ENCODE data around the gene TNFAIP8L2.

The TNFAIP8L2 gene

GRCh38 chr1:151156515-151156819 lies at the start of gene TNFAIP8L2:
TNFAIP8L2 (plus strand) TSS chr1:151156649; CDS start chr1:151158698, 2,049 bp downstream.
- DNase-seq, result peak; percentile 84
- in situ Hi-C loops (cut with MboI; ENCODE audit: low pct_unique_long_range_greater_than_20kb, low sequenced_read_pairs), result no loop called here

- DNase-seq, result no peak
- in situ Hi-C loops (cut with MboI; ENCODE audit: low pct_unique_long_range_greater_than_20kb, low sequenced_read_pairs), result no loop called here
These were observed 49.6 kb upstream of the TNFAIP8L2 start for GRCh38 chr1:151106894-151107293.

GRCh38 chr1:151108331-151108730 lies 48.1 kb upstream of the TNFAIP8L2 start:
- DNase-seq, result no peak
- in situ Hi-C loops (cut with MboI; ENCODE audit: low pct_unique_long_range_greater_than_20kb, low sequenced_read_pairs), result no loop called here

- in situ Hi-C loops (cut with MboI; ENCODE audit: low pct_unique_long_range_greater_than_20kb, low sequenced_read_pairs), result no loop called here
- DNase-seq, result no peak
These were observed 42.6 kb upstream of the TNFAIP8L2 start for GRCh38 chr1:151113877-151114276.

GRCh38 chr1:151124763-151125403 lies 31.6 kb upstream of the TNFAIP8L2 start:
- in situ Hi-C loops (cut with MboI; ENCODE audit: low pct_unique_long_range_greater_than_20kb, low sequenced_read_pairs), result no loop called here
- DNase-seq, result no peak

GRCh38 chr1:151128800-151129199 lies 27.6 kb upstream of the TNFAIP8L2 start:
- in situ Hi-C loops (cut with MboI; ENCODE audit: low pct_unique_long_range_greater_than_20kb, low sequenced_read_pairs), result no loop called here
- DNase-seq, result no peak

GRCh38 chr1:151130987-151131586 lies 25.4 kb upstream of the TNFAIP8L2 start:
- in situ Hi-C loops (cut with MboI; ENCODE audit: low pct_unique_long_range_greater_than_20kb, low sequenced_read_pairs), result no loop called here

GRCh38 chr1:151131701-151132334 lies 24.6 kb upstream of the TNFAIP8L2 start:
- DNase-seq, result no peak
- in situ Hi-C loops (cut with MboI; ENCODE audit: low pct_unique_long_range_greater_than_20kb, low sequenced_read_pairs), result no loop called here

More at GRCh38 chr1:151130987-151131586, 25.4 kb upstream of the TNFAIP8L2 start:
- no peak for DNase-seq

GRCh38 chr1:151132335-151133017 lies 24.0 kb upstream of the TNFAIP8L2 start:
- in situ Hi-C loops (cut with MboI; ENCODE audit: low pct_unique_long_range_greater_than_20kb, low sequenced_read_pairs), result no loop called here

GRCh38 chr1:151133018-151133806 lies 23.2 kb upstream of the TNFAIP8L2 start:
- DNase-seq, result no peak
- in situ Hi-C loops (cut with MboI; ENCODE audit: low pct_unique_long_range_greater_than_20kb, low sequenced_read_pairs), result no loop called here

More at GRCh38 chr1:151132335-151133017, 24.0 kb upstream of the TNFAIP8L2 start:
- DNase-seq, result no peak

- no peak for DNase-seq
- in situ Hi-C loops (cut with MboI; ENCODE audit: low pct_unique_long_range_greater_than_20kb, low sequenced_read_pairs), result no loop called here
These were observed 22.1 kb upstream of the TNFAIP8L2 start for GRCh38 chr1:151134396-151134795.

- in situ Hi-C loops (cut with MboI; ENCODE audit: low pct_unique_long_range_greater_than_20kb, low sequenced_read_pairs), result no loop called here
- no peak for DNase-seq
These were observed 21.5 kb upstream of the TNFAIP8L2 start for GRCh38 chr1:151134991-151135390.

- no peak for DNase-seq
- in situ Hi-C loops (cut with MboI; ENCODE audit: low pct_unique_long_range_greater_than_20kb, low sequenced_read_pairs), result no loop called here
These were observed 20.7 kb upstream of the TNFAIP8L2 start for GRCh38 chr1:151135433-151136385.

- in situ Hi-C loops (cut with MboI; ENCODE audit: low pct_unique_long_range_greater_than_20kb, low sequenced_read_pairs), result no loop called here
These were observed 18.7 kb upstream of the TNFAIP8L2 start for GRCh38 chr1:151137789-151138188.

GRCh38 chr1:151142411-151143056 lies 13.9 kb upstream of the TNFAIP8L2 start:
- in situ Hi-C loops (cut with MboI; ENCODE audit: low pct_unique_long_range_greater_than_20kb, low sequenced_read_pairs), result no loop called here

More at GRCh38 chr1:151137789-151138188, 18.7 kb upstream of the TNFAIP8L2 start:
- DNase-seq, result no peak

GRCh38 chr1:151143057-151143435 lies 13.4 kb upstream of the TNFAIP8L2 start:
- in situ Hi-C loops (cut with MboI; ENCODE audit: low pct_unique_long_range_greater_than_20kb, low sequenced_read_pairs), result no loop called here
- no peak for DNase-seq

More at GRCh38 chr1:151142411-151143056, 13.9 kb upstream of the TNFAIP8L2 start:
- DNase-seq, result no peak

GRCh38 chr1:151143986-151144385 lies 12.5 kb upstream of the TNFAIP8L2 start:
- in situ Hi-C loops (cut with MboI; ENCODE audit: low pct_unique_long_range_greater_than_20kb, low sequenced_read_pairs), result no loop called here
- no peak for DNase-seq

All from KBM-7 (cell line).